ENCODE measurements around the gene RASA3.
"Not testable (repeated sequence)": the region's sequence is repeated elsewhere in the genome, so short reads cannot be mapped to it uniquely, and the experiment has no call there.

Gene RASA3

DNA sequence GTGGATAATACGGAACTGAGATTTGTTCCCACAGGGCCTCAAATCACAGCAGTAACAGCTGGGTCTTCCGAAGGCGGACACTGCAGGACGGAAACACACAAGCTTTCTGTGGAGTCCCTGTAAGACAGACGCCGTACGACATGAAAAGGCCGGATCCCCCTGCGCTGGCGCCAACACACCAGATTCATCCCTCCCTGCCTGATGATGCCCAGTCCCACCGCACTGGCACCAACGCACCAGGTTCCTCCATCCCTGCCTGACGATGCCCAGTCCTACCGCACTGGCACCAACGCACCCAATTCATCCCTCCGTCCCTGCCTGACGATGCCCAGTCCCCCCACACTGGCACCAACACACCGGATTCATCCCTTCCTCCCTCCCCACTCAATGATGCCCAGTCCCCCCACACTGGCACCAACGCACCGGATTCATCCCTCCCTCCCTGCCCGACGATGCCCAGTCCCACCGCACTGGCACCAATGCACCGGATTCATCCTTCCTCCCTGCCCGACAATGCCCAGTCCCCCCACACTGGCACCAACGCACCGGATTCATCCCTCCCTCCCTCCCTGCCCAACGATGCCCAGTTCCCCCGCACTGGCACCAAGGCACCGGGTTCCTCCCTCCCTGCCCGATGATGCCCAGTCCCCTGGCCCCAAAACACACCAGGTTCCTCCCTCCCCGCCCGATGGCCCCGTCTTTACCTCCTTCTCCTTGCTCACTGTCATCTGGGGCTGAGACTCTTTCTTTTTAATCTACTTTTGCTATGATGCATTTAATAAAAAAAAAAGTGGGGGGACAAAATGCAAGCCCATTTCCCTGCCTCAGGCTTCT is 55.1 kb downstream of the RASA3 start:
- DNase-seq = no peak

DNA sequence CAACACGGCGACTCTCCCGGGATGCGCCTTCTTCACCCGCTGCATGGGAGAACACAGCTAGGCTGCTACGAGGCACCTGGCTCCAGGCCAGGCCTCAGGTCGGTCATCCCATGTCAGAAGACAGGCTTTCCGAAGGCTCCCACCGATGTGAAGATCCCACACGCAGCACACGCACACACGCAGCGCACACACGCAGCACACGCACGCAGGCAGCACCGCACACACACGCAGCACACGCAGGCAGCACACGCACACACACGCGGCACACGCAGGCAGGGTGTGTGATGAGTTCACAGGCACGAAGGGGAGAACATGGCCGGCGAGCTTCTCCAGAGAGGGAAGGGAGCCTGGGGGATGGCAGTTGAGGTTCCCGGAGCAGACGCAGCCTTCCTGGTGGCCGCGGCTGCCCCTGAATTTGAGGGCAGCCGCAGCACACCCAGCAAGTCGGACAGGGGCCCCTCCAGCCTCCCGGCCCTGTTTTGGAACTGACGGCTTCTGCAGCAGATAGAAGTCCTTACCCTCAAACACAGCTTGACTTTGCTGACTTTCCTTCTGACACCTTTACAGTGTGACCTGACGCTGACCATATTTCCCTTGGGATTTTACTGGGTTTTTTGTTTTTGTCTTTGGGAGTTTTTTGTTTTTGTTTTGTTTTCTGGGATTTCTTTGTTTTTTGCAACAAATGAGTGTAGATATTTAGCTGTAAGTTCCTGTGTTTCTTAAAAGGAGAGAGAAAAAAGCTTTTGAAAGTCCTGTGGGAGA is 55.9 kb downstream of the RASA3 start:
- DNase-seq = no peak

DNA sequence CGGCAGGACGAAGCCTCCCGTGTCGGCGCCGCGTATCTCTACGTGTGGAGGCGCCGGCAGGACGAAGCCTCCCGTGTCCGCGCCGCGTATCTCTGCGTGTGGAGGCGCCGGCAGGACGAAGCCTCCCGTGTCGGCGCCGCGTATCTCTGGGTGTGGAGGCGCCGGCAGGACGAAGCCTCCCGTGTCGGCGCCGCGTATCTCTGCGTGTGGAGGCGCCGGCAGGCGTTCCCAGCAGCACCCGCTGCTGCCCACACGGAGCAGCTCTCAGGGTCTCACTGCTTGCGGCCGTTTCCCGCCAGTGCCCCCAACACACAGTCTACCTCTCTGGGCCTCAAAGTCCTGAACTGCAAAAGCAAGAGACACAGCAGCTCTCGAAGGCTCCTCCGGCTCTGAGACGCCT is 56.6 kb downstream of the RASA3 start:
- DNase-seq = not testable (repeated sequence)

DNA sequence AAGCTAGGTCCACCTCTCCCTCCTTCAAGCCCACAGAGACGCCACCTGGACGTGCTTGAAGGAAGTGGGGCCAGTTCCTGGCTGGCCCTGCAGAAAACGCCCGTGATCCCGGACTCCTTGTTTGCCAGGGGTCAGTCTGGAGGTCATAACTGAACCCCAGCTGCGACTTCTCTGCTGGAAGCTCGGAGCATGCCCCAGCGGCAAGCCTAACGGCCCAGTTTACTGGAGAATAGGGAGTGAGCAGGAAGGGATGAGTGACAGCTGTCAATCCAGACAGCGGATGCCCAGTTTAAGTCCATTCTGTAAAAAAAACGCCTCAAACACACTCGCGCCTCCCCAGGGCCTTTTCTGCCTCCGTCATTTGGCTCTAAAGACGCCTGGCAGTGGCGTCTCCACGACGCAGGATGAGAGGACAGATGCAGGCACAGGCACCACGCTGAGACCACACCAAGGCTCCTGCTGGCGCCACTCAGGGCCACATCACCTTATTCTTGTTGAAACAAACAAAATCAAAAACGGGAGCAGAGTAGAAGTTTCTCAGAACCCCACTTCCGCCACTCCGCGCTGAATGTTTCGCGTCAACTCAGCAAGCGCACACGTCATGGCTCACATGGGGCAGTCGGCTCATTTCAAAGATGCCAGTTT is 57.6 kb downstream of the RASA3 start:
- no peak for DNase-seq

DNA sequence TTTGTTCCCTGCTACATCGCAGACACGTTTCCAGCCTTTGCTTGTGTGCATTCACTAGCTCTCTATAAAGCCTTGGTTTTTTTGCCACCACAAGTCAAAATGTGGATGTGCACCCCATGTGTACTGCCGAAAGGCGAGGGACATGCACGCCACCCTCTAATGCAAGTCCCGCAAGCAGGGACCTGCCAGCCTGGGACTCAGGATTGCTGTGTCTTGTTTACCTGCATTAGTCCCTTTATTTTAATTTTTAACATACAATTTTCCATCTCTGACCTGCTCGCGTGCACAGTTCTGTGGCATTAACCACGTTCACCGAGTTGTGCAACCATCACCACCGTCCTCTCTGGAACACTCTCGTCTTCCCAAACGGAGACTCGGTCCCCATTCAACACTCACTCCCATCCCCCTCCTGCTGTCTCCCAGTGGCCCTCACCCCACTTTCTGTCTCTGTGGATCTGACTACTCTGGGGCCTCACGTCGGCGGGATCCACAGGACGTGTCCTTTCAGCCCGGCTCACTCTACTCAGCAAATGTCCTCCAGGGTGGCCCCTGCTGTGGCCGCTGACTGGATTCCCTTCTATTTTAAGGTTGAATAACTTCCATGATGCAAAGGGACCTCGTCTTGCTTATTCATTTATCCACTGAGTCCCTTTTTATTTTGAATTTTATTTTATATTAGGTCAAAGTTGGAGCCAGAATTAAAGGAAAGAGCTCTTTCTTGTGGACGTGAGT is 58.4 kb downstream of the RASA3 start:
- no peak for DNase-seq

DNA sequence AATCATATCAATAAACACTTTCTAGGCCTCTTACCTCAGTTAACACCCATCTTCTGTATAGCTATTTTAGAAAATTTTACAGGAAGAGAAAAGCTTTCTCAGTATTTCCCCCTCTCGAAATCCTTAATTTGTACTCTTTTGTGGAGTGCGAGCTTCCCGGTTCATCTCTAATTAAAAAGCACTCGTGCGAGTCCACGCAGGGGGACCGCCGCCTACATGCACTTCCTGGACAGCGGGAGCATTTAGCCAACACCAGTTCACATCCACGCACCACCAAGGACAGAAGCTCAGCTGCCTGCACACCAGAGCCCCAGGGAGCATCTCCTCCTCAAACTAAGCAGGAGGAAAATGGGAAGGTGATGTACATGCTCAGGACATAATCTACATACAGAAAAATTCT is 60.0 kb downstream of the RASA3 start:
- DNase-seq = no peak

DNA sequence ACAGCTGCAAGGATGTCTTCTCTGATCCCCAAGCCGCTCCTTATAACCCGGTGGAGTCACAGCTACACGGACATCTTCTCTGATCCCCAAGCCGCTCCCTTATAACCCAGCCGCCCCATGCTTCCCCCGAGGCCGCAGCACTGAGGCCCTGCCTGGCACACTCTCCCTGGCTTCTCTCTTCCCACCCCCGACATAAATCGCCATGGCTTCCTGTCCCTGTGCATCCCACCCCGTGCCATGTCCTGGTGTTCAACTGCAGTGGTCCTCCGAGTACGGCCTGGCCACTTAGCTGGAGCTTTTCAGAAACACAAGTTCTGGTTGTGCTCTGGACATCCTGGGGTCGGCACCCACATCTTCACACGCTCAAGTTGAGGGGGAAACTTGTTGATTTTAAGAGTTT is 60.4 kb downstream of the RASA3 start:
- no peak for DNase-seq

DNA sequence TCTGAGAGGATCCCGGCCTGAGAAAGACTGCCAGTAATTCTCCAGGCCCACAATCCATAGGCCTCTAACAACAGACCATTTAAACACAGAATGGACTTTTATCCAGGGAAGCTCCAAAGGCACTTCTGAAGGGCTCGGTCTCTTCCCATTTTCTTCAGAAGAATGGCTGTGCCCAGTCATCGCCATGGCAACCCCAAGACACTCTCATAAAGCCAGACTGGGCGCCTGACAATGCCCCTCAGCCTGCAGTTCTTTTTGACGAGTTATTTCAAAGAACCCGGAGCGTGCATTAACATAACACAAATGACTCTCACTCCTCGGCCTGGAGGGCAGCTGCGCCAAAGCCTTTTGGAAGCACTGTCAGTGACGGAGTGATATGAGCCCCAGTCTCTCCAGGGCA is 61.0 kb downstream of the RASA3 start:
- DNase-seq = no peak

DNA sequence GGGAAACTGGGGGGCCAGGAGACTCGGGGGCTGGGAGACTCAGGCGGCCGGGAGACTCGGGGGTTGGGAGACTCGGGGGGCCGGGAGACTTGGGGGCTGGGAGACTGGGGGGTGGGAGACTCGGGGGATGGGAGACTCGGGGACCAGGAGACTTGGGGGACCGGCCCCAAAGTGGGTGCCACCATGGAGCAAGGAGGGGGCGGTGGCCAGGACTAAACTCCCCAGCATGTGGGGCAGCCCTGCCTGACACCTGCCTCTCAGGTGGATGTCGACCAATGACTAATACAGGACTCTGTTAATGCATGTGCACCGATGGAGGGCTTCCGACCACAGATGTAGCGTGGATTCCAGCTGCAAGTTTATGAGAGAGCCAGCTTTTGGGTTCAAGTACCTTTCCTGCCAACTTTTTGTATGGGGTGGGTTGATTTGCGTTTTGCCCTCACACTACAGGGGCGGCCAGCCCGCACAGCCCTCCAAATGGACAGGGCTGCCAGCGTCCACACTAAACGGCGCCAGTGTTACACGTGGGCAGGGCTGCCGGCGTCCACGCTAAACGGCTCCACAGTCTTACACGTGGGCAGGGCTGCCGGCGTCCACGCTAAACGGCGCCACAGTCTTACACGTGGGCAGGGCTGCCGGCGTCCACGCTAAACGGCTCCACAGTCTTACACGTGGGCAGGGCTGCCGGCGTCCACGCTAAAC is 62.2 kb downstream of the RASA3 start:
- DNase-seq = no peak

DNA sequence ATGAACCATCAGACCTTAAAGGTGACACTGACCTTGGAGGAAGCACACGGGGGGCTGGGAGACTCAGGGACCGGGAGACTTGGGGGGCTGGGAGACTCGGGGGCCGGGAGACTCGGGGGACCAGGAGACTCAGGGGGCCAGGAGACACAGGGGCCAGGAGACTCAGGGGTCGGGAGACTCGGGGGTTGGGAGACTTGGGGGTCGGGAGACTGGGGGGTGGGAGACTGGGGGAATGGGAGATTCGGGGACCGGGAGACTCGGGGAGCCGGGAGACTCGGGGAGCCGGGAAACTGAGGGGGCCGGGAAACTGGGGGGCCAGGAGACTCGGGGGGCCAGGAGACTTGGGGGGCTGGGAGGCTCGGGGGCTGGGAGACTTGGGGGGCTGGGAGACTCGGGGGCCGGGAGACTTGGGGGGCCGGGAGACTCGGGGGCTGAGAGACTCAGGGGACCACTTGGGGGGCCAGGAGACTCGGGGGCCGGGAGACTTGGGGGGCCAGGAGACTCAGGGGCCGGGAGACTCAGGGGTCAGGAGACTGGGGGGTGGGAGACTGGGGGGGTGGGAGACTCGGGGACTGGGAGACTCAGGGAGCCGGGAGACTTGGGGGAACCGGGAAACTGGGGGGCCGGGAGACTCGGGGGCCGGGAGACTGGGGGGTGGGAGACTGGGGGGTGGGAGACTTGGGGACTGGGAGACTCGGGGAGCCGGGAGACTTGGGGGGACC is 62.9 kb downstream of the RASA3 start:
- DNase-seq = no peak

DNA sequence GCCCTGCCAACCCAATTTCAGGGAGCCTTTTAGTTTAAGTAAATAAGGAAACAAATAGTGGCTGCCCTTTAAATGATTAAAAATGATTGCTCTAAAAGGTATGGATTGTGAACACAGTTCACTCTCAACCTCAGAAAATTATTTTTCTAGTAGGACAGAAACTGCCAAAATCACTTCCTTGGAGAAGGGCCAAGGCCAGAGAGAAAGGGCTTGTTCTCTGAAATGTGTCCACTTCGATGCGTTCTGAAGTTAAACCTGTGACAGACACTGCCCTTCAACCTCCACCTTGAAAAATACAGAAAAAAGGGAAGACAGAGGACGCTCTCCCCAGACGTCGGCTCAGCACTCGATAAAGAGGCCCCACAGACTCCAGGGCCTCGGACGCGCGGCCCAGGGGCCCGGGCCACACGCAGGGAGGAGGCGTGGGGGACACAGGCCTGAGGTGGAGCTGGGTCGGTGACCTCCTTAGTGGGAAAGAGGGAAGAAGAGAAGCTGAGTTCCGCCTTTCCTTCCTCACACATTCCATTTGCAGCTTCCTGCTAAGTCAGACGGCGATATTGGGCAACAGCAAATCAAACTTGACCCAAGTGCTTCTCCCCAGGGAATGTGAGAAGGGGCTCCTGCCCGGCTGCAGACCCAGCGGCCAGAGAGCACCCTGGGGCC is 63.6 kb downstream of the RASA3 start:
- peak; percentile 53 for DNase-seq

DNA sequence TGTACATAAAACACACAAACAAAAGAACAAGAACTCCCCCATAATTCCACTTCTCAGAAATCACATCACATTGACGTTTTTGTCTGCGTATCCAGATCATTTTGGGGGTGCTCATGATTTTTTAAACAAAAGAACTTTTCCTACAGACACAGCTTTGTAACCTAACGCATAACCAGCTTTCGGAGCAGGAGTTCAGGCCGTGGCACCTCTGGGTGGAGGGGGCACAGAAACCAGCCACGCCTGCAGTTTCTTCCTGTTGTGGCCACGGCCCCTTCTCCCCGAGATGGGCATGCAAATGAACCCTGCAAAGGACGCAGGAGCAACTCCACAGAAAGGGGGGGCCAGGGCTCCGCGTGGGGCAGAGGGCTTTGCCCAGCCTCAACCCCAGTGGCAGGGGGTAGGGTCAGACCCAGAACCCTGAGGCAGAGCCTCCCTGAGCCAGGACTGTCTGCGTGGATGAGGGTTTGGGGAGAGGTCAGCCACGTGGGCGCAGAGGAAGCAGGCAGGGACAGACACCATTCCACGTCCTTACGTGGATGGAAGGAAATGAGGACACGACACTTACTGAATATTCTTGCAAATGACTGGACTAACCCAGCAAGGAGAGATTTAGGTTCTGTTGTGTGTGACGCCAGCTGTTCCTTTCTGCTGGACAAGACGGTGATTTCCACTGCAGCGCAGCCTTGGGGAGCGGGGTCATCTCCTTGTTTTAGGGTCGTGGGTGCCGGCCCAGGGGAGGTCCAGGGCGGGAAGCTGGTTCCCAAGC is 64.4 kb downstream of the RASA3 start:
- no peak for DNase-seq

DNA sequence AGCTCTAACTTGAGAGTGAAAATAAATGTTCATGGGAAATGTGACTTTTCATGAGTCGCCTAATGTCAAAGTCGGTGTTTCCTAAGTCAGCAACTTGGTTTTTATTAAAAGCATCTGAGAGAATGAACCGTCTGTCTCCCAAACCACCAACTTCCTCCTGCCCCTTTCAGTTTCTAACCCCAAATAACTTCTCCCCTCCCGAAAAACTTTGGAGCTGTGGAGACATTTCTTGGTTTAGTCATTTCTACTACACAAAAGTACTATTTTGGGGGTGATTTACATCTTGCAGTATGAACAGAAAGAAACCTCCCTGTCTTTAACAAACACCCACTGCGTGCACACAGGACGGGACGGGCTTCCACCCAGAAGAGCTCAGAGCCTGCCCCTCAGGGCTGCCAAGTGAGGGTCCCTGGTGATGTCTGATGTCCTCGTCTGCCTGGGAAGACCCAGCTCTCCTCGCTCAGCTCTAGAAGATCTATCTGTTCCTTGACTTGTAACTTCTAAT is 65.0 kb downstream of the RASA3 start:
- peak; percentile 52 for DNase-seq

DNA sequence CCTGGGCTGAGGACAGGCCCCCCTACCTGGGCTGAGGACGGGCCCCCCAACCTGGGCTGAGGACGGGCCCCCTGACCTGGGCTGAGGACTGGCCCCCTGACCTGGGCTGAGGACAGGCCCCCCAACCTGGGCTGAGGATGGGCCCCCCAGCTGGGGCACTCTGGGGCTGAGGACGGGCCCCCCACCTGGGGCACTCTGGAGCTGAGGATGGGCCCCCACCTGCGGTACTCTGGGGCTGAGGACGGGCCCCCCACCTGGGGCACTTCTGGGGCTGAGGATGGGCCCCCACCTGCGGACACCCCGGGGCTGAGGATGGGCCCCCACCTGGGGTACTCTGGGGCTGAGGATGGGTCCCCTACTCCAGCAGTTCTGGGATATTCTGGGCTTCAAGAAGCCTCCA is 65.5 kb downstream of the RASA3 start:
- no peak for DNase-seq

DNA sequence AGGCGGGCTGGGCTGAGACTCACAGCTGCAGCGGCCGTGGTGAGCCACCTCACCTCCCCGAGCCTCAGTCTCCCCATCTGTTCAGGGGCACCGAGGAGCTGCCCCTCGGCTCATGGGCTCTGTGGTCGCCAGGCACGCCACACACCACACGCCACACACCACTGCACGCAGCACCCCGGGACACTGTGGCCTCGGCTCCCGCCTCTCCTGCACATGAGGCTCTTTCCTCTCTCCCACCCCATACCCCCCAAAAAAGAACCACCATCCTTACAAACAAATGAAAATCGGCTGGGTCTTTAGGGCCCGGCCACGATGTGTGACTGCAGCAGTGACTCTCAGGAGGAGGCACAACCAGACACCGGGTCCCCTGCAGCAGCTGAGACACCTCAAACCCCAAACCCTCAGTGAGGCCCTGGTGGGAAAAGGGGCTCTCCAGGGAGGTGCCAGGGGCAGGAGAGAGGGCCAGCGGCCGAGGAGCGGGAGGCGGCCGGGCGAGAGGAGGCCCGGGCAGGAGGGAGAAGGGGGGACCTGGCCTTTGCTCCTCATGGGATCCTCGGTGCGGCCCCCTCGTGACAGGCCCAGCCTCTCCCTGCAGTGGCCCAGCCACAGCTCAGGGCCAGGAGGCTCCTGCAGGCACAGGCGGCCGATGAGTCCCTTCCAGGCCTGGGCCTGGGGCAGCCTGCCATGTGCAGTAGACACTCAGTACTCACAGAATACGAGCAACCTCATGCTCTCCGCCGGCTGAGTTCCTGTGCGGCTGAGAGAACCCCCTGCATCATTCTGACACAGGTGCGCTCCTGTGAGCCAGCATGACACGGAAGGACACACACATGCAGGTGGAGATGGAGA is 66.3 kb downstream of the RASA3 start:
- no peak for DNase-seq

DNA sequence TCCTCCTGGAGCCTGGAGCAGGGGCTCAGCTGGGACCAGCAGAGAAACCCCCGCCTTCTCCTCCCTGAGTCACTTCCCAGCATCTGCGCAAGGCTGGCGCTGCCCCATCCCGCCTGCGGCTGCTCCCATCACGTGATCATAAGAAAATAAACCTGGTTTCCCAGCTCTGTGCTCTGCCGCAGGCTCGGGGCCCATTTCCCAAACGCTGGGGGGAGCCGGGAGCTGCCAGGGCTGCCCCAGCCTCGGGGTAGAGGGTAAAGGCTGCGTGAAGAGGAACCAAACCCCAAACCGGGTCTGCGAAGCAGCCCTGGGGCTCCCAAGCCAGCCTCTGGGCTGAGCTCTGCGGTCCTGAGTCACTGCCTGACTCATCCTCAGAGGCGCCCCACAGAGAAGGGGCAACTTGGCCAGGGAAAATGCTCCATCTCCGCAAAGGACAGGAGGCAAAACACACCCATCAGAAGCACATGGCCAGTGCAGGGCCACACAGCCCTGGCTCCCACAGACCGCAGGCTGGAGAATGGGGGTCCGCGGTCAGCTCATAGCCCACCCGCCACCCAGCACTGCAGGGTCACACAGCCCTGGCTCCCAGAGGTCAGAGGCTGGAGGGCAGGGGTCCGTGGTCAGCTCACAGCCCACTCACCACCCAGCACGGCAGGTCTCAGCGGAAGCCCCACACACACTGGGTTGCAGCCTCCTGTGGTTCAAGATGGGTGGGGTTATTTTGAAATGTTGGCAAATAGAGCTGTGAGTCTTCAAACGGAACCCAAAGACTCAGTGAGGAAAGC is 67.1 kb downstream of the RASA3 start:
- DNase-seq = peak; percentile 86

DNA sequence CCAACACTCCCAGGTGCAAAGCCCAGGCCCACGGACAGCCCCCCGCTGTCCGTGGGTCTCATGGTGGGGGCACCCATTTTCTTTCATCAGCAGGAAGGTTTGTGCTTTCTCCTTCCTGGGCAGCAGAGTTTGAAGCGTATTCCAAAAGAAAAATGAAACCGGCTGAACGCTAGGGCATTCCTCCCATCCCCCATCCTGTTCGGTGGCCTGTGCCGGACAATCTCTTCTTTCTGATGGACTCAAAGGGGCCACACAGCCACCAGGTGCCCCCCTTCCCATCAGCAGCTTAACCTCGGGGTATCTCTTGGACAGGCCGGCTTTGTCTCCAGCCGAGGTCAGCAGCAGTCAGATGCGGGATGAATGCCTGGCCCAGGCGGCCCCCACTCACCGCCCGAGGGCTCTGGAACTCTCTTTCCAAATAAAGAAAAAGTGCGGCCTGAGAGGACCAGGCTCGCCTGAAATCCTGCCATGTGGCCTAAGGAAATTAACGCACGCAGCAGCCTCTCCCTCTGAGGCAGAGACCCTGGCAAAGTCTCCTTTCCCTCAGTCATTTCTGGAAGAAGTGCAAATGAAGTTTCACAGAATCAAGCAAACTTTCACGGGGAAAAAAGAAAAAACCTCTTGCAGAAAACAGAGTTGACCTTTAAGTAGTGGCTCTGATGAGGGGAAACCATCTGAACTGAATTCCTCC is 67.8 kb downstream of the RASA3 start:
- DNase-seq = no peak
